Activated CD4-positive, alpha-beta T cell treated with anti-CD3 and anti-CD28 coated beads for 1 hour (primary cell): ENCODE measurements around the gene WDCP.
"Not testable (repeated sequence)": the region's sequence is repeated elsewhere in the genome, so short reads cannot be mapped to it uniquely, and the experiment has no call there.

Experiments
- DNase-seq: peaks from one replicate; pipeline ENCODE4 v3.0.0-alpha.2; 2020

WDCP gene

DNA sequence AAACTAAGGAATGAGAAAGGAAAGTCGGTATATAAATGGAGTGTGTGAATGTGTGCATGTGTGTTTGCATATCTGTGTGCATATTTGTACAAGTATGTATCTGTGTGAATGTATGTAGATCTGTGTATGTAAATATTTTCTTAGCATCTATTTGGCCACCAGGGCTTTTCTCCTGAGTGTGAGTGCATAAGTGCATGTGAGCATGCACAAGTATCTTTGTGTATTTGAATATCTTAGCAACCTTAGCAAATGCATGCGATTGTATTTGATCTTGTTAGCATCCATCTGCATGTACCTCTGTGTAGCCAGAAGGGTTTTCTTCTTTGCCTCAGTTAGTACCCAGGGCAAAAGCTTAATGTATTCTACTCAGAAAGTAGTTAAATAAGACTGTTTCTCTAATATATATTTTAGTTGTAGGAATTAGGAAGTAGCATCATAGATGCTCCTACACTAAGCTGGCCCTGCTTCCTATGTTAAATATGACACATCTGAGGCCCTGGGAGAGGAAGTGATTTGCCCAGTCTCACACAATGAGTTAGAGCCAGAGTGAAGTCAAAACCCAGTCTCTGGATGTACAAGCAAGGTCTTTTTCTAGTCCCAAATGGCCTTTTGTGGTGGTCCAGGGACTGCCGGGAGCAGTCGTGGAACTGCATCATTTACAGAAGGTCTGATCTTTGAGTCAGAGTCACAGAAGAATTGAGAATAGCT is 11.5 kb upstream of the WDCP start:
- no peak for DNase-seq

DNA sequence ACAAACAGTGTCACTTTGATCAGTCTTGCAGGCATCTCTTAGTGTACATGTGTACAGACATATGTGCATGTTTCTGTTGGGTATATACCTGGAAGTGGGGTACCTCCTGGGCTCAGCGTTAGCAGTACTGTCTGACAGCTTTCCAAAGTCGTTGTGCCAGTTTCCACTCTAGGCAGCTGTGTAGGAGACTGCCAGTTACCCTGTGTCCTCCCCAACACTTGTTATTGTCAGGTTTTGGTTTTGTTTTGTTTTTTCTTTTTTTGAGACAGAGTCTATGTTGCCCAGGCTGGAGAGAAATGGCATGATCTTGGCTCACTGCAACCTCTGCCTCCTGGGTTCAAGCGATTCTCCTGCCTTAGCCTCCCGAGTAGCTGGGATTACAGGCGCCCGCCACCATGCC is 8.6 kb upstream of the WDCP start:
- no peak for DNase-seq

DNA sequence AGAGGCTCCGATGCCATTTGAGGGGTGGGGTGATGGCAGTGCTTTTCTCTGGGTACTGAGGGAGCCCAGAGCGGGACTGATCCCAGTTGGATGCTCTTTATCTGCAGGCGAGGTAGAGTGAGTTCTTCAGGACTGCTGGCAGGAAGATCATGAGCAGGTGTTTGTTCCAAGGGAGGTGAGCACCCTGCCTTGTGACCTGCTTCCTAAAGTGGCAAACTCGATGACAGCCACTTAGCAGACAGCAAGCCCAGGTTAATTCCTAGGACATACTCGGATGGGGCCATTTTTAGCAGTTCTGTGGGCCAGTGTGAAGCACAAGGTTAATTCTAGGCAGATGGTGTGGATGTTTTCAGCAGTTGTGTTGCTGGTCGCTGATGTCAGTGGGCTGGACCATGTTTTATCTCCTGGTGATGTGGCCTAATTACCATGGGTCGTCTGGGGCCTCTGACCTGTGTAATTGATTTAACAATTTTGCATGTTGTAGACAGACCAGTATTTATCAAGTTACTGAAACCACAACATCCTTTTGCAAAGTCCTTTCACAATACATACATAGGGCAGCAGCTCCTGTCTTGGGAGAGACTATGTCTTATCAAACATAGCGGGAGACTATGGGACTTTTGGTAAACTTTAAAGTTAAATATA is 7.3 kb upstream of the WDCP start:
- no peak for DNase-seq

DNA sequence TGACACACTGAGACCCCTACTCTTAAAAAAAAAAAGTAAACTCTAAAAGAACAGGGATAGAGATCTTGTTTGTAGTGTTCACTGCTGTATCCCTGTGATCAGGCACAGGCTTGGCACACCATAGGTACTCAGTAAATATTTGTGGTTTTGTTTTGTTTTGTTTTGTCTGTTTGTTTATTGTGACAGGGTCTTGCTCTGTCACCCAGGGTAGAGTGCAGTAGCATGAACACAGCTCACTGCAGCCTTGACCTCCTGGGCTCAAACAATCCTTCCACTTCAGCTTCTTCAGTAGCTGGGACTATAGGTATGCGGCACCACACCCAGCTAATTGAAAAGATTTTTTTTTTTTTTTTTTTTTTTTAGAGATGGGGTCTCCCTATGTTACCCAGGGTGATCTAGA is 5.8 kb upstream of the WDCP start:
- no peak for DNase-seq

DNA sequence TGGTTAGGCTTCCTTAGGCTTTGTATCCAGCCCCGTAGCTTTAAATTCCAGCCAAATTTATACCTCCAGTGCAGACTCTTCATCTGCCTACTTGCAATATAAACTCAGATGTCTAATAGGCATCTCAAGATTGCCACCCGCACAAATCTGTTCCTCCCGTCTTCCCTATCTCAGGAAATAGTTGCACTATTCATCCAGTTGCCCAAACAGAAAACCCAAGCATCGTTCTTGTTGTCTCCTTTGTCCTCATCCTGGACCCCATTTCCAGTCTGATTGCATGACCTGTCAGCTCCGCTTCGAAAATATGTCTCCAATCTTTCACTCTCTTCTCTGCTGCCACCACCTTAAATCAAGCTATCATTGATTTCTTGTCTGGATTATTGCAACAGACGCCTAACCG is 4.6 kb upstream of the WDCP start:
- no peak for DNase-seq

DNA sequence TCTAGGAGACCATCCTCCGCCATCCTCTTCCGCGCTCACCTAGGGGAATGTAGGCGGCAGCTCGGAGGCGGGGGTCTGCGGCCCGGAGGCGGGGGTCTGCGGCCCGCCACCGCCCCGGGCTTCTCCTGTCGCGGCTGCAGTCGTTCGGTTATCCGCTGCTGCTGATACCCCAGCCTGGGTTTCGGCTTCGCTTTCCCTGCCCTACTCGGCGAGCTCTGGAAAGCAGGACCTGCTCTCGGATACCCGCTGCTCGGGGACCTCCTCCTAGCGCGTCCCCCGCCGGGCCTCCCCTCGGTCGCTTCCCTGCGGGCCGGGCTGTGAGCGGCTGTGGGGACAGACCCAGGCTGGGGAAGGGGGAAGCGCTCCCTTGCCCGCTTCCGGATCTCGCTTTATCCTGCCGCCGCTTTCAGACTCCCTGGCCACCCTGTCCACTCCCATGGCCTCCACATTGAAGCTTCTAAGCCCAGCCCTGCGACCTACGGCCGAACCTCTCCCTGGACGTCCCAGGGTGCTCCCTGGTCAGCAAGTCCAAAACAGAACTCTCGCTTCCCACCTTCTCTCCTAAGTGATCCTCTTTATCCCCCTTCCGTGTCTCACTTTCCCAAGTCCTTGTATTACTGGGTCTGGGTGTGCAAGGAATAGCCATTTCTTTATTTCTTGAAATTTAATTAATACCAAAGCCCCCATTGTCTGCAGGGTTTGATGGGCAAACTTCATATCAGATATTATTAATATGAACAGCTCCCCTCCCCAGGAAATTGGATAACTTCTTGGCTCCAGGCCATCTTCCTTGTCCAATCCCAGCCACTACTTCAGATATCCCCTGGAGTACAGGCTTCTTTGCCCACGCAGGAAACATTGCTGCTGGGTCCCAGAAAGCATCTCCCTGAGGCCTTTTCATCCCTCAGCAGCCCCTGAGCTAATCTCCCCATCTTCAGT is 3.1 kb upstream of the WDCP start:
- peak; percentile 9 for DNase-seq

DNA sequence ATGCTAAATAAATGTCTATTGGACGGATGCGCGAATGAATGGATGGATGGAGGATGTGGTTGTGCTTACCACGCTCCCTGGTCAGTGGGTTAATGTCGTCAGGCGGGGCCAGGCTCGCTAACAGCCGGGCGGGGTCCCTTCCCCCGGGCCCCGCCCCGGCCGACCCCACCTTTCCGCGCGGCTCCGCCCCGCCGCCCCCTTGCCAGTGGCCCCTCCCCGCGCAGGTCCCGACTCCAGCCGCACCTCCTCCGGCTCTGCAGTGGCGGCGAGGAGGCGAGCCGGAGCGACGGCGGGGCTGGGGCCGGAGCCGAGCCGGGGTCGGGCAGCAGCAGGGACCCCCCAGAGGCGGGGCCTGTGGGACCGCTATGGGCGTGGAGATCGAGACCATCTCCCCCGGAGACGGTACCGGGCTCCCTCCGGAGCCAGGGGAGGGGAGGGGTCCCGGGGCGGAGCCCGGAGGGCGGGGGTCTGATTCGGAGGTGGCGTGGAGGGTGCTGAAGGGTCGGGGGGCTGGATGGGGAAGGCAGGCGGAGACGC is 2.4 kb upstream of the WDCP start, which contains the start of gene FKBP1B:
FKBP1B (plus strand) TSS at position 257 of the 537 bp plus-strand sequence; CDS start at position 366, 109 bp downstream.
- DNase-seq: peak; percentile 8

DNA sequence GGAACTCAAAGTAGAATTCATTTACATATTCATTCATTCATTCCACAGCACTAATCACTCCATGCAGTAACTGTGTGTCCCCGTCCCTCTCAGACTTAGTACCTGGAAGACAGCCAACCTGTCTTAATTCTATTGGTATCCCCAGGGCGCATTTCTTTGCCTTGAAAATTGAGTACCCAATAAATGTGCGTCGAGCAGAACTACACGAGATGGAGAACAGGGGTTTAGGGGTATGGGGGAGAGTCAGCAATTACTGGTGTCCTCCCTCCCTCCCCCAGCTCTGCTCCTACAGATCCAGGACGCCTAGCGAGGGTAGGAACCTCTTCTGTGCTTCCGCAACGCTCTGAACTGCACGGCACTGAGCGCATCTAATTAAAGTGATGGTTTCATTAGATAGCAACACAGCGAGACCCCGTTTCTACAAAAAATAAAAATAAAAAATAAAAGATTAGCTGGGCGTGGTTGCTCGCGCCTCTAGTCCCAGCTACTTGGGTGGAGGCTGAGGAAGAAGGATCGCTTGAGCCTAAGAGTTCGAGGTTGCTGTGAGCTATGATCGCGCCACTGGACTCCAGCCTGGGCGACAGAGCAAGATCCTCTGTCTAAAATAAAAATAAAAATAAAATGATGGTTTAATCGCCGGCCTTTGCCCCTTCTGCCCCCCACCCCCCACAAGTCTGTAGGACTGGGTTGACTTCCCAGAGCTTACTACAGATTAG is 1.7 kb upstream of the WDCP start:
- no peak for DNase-seq

DNA sequence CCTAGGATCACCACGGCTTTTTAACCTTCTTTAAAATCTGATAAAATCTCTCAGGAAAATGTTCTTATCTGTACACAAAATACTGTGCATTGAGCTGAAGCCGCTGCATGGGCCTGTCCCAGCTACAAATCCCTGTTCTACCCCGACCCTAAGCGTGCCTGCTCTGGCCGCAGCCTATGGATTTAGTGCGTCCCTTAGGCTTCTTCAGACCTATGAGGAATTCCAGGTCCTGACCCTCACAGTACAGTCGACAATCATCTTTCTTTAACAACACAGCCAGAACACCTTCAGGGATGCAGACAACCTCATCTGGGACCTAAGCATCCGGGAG is 477 bp upstream of the WDCP start:
- DNase-seq: no peak

DNA sequence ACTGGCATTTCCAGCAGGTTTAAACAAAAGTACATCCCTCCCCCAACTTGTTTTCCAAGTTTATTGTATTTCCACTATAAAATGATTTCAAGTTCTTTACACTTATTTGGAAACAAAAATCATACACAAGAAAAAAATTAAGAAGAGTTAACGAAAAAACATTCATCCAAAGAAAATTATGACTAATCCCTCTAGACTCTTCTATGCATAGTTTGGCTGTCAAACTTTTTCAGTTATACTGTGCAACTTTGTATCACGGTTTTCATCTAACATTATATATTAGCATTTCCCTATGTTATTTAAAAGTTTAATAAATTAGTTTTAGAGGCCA is 627 bp downstream of the WDCP start:
- DNase-seq: no peak

DNA sequence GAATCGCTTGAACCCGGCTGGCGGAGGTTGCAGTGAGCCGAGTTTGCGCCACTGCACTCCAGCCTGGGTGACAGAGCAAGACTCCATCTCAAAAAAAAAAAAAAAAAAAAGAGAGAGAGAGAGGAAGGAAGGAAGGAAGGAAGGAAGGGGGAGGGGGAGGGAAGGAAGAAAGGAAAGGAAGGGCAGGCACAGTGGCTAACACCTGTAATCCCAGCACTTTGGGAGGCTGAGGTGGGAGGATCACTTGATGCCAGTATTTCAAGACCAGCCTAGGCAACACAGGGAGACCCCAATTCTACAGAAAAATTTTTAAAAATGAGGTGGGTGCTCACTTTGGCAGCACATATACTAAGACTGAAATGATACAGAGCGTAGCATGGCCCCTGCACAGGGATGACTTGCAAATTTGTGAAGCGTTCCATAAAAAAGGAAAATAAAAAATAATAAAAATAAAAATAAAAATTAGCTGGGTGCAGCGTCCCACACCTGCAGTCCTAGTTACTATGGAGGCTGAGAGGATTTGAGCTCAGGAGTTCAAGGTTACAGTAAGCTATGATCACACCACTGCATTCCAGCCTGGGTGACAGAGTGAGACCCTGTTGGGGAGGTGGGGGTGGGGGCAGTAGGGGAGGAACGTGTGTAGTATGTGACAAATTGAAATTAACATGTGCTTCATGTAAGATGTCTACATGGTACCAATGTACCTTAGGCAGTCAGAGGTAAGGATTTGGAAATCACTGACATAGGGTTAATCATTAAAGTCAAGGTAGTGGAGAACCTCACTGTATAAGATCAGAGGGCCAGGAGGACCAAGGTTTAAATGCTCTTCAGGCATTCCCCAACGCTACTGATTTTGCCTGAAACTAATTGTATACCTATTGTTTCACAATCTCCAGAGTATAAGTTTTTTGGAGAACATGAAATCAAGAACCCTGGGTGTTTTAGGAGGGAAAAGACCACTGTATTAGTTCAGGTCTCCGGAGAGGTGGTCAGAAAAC is 1.4 kb downstream of the WDCP start:
- no peak for DNase-seq

DNA sequence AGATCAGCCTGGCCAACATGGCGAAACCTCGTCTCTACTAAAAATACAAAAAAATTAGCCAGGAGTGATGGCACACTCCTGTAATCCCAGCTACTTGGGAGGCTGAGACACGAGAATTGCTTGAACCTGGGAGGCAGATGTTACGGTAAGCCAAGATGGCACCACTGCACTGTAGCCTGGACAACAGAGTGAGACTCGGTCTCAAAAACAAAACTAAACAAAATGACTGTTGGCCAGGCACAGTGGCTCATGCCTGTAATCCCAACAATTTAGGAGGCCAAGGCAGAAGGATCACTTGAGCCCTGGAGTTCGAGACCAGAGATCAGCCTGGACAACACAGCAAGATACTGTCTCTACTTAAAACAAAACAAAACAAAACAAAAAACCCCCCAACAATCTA is 4.1 kb downstream of the WDCP start:
- not testable (repeated sequence) for DNase-seq

DNA sequence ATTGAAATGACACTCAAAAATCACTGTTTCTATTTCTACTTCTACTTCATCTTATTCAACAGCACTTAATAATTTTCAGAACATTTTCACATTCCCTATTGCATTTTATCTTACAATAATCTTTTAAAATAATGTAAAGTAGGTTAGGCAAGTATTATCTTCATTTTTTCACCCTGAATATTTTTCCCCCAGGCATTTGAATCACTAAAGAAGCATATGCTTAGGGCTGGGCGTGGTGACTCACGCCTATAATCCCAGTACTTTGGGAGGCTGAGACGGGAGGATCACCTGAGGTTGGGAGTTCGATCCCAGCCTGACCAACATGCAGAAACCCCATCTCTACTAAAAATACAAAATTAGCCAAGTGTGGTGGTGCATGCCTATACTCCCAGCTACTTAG is 6.7 kb downstream of the WDCP start:
- DNase-seq: no peak

DNA sequence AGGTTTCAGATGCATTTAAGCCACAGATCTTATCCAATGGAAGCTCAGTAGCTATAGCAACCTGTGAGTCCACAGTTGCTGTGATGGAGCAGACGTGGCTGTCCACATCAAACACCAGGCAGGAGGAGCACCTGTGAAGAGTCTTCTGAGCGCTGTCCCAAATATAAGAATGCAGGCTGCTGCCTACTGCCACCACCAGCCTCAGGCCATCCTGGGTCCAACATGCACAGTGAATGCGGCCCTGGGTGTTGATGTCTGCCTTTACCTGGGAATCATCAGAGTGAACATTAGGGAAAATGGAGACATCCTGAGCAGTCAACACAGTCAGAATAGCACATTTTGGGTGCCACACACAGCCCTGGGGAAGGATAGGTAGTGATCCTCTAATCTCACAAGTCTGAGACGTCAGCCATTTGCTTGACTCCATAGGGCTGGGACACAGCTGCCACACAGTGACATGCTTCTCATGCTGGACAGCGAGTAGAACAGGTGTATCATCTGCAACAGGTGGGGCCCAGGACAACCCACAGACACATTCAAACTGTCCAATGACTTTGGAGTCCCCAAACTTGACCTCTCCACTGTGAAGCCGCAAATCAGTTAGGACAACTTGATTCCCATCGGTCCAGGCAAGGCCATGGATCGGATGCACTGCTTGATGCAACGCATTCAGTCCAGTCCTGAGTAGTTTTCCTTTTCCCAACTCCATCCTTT is 8.2 kb downstream of the WDCP start:
- DNase-seq: no peak

DNA sequence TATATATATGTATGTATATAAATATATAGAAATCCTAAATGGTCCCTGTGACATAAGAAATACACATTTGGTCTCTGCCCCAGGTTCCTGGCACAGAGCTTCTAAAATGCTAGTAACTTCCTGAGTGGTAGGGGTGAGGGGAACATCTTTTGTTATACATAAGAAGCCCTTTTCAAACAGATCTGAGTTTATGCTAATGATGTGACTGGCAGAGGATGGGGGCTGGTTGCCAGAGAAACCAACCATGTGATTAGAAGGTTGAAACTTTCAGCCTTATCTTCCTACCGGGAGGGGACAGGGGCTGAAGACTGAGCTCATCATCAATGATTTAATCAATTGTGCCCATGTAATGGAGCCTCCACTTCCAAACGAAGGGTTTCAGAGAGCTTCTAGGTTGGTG is 21.0 kb downstream of the WDCP start:
- DNase-seq: no peak

DNA sequence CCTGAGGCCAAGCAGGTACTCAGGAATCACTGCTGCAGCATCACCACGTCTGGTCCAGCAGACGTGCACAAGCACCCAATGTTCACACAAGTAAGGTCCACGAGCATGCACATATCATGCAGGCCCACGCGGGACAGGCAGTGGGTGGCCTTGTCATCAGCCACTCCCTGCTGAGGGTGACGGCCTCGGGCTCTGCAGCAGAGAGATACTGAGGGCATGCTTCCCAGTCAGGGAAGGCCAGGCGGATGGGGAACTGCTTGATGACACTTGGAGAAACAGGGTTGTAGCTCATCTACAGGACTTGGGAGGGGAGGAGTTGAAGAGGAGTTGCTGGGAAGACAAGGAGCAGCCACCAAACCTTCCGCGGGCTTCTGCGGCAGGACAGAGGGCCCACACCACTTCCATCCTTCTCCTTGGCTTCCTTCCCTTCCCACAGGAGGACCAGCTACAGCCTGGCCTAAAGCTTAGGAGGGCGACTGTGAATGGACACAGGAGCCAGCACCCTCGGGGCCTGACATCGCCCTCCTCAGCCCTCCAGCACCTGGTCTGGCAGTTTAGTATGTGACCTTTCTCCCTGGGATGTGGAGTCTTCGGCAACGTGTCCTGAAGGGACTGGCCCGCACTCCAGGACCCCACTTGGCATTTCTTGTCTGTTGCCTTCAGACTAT is 22.1 kb downstream of the WDCP start:
- DNase-seq: no peak

DNA sequence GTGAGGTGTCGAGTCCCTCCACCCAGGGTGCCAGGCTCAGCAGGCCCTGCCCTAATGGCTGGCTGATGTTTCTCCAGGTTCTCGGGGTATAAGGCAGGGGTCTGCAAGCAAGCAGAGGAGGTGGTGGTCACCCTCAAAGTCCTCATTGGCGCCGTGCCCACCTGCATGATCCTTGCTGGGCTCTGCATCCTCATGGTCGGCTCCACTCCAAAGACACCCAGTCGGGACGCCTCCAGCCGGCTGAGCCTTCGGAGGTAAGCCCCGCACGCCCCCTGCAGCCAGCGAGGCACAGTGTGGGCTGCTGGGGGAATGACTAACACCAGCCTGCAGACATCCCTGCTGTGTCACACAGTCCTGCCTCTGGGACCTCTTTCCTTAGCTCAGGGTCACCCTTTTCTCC is 23.2 kb downstream of the WDCP start:
- no peak for DNase-seq

DNA sequence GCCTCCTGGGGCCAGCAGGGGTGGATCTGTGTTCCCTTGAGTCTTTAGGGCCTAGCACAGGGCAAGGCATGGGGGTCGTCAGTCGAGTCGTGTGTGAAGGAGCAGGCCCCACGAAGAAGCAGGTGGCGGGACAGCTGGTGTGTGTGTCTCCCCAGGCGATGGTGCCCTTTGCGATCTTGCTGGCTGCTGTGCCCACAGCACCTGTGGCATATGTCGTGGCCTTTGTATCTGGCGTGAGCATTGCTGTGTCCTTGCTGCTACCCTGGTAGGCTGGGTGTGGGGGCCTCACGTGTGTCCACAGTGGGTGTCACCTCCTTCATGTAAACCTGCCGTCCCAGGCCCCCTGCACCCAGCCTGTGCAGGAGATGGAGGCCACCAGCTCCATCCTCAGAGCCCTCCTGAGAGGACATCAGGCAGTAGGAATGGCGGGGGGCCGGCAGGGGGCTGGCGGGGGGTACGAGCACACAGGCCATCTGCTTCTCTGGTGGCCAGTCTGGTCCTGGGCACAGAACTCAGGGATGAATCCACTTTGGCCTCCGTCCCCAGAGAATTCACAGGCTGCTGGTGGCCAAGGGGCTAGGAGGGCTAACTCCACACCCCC is 24.1 kb downstream of the WDCP start:
- no peak for DNase-seq

DNA sequence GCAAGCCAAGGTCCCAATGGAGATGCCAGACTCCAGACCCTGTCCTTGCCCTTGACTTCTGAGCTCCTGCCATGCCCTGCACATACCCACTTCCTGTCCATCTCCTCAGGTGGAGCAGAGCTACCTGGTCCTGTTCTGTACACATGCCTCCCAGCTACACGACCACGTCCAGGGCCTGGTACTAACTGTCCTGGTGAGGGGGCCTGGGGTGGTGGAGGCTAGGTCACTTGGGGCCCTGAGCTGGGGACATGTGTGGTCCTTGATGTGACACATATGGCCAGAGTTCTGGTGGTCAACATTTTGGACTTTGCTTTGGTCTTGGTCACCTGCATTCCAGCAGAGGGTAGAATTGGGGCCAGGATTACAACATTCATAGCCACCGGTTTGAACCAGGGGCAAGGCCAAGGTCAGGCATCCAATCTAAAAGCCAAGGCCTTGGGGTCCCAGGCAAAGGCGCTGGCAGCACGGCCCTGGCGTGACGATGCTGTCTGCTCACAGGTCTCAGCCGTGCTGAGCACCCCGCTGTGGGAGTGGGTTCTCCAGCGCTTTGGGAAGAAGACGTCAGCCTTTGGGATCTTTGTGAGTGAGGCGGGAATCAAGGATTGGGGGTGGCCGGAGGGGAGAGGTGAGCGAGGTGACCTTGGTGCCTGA is 24.7 kb downstream of the WDCP start:
- DNase-seq: no peak
